ENCODE results near the gene DNAH10.

DNAH10 gene

GRCh38 chr12:123749355-123749754, 12.7 kb upstream of the DNAH10 start:
- ATAC-seq, result no peak

GRCh38 chr12:123750159-123750656, 11.9 kb upstream of the DNAH10 start:
- no peak for TF ChIP-seq RARB (CRISPR knock-in tag; IDR thresholded peaks at IDR 0.05)
- no peak for TF ChIP-seq TCF4 (CRISPR knock-in tag; IDR thresholded peaks at IDR 0.05; ENCODE audit: borderline replicate concordance)
- TF ChIP-seq CREB5 (CRISPR knock-in tag; IDR thresholded peaks at IDR 0.05; ENCODE audit: low read depth), result no peak
- no peak for TF ChIP-seq CSRNP3 (CRISPR knock-in tag; IDR thresholded peaks at IDR 0.05)
- TF ChIP-seq ZFP3 (CRISPR knock-in tag; IDR thresholded peaks at IDR 0.05), result no peak
- TF ChIP-seq ISL1 (CRISPR knock-in tag; IDR thresholded peaks at IDR 0.05), result no peak
- TF ChIP-seq BACH2 (CRISPR knock-in tag; IDR thresholded peaks at IDR 0.05; ENCODE audit: borderline replicate concordance), result no peak
- TF ChIP-seq ZC3H10 (CRISPR knock-in tag; IDR thresholded peaks at IDR 0.05), result no peak
- no peak for TF ChIP-seq ARNTL (CRISPR knock-in tag; IDR thresholded peaks at IDR 0.05; ENCODE audit: borderline replicate concordance, low read depth)
- no peak for TF ChIP-seq CSDC2 (CRISPR knock-in tag; IDR thresholded peaks at IDR 0.05)
- no peak for TF ChIP-seq ZNF70 (CRISPR knock-in tag; IDR thresholded peaks at IDR 0.05)
- TF ChIP-seq, protein P1, sequence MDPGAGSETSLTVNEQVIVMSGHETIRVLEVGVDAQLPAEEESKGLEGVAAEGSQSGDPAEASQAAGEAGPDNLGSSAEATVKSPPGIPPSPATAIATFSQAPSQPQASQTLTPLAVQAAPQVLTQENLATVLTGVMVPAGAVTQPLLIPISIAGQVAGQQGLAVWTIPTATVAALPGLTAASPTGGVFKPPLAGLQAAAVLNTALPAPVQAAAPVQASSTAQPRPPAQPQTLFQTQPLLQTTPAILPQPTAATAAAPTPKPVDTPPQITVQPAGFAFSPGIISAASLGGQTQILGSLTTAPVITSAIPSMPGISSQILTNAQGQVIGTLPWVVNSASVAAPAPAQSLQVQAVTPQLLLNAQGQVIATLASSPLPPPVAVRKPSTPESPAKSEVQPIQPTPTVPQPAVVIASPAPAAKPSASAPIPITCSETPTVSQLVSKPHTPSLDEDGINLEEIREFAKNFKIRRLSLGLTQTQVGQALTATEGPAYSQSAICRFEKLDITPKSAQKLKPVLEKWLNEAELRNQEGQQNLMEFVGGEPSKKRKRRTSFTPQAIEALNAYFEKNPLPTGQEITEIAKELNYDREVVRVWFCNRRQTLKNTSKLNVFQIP (CRISPR knock-in tag; IDR thresholded peaks at IDR 0.05; ENCODE audit: borderline replicate concordance, low read depth), result no peak
- TF ChIP-seq ZNF8 (CRISPR knock-in tag; IDR thresholded peaks at IDR 0.05), result no peak
- TF ChIP-seq GLIS3 (CRISPR knock-in tag; IDR thresholded peaks at IDR 0.05), result no peak
- TF ChIP-seq PATZ1 (CRISPR knock-in tag; IDR thresholded peaks at IDR 0.05; ENCODE audit: borderline replicate concordance), result no peak
- no peak for TF ChIP-seq ESRRG (CRISPR knock-in tag; IDR thresholded peaks at IDR 0.05)
- no peak for TF ChIP-seq ZFP30 (CRISPR knock-in tag; IDR thresholded peaks at IDR 0.05)
- TF ChIP-seq OSR1 (CRISPR knock-in tag; IDR thresholded peaks at IDR 0.05), result no peak
- no peak for TF ChIP-seq TOX (CRISPR knock-in tag; IDR thresholded peaks at IDR 0.05; ENCODE audit: borderline replicate concordance)
- TF ChIP-seq, protein P2, sequence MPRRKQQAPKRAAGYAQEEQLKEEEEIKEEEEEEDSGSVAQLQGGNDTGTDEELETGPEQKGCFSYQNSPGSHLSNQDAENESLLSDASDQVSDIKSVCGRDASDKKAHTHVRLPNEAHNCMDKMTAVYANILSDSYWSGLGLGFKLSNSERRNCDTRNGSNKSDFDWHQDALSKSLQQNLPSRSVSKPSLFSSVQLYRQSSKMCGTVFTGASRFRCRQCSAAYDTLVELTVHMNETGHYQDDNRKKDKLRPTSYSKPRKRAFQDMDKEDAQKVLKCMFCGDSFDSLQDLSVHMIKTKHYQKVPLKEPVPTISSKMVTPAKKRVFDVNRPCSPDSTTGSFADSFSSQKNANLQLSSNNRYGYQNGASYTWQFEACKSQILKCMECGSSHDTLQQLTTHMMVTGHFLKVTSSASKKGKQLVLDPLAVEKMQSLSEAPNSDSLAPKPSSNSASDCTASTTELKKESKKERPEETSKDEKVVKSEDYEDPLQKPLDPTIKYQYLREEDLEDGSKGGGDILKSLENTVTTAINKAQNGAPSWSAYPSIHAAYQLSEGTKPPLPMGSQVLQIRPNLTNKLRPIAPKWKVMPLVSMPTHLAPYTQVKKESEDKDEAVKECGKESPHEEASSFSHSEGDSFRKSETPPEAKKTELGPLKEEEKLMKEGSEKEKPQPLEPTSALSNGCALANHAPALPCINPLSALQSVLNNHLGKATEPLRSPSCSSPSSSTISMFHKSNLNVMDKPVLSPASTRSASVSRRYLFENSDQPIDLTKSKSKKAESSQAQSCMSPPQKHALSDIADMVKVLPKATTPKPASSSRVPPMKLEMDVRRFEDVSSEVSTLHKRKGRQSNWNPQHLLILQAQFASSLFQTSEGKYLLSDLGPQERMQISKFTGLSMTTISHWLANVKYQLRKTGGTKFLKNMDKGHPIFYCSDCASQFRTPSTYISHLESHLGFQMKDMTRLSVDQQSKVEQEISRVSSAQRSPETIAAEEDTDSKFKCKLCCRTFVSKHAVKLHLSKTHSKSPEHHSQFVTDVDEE (CRISPR knock-in tag; IDR thresholded peaks at IDR 0.05), result no peak
- no peak for ATAC-seq

More at GRCh38 chr12:123749355-123749754, 12.7 kb upstream of the DNAH10 start:
- TF ChIP-seq CSRNP3 (CRISPR knock-in tag; IDR thresholded peaks at IDR 0.05), result no peak
- TF ChIP-seq TCF4 (CRISPR knock-in tag; IDR thresholded peaks at IDR 0.05; ENCODE audit: borderline replicate concordance), result no peak
- TF ChIP-seq PPARA (CRISPR knock-in tag; IDR thresholded peaks at IDR 0.05; ENCODE audit: borderline replicate concordance), result no peak
- TF ChIP-seq ARNTL (CRISPR knock-in tag; IDR thresholded peaks at IDR 0.05; ENCODE audit: borderline replicate concordance, low read depth), result no peak
- TF ChIP-seq, protein P1 (CRISPR knock-in tag; IDR thresholded peaks at IDR 0.05; ENCODE audit: borderline replicate concordance, low read depth), result no peak
- no peak for TF ChIP-seq RARB (CRISPR knock-in tag; IDR thresholded peaks at IDR 0.05)
- no peak for TF ChIP-seq ISL1 (CRISPR knock-in tag; IDR thresholded peaks at IDR 0.05)
